Thyroid gland (tissue), 4 donors: ENCODE measurements around the gene AP3S2. TPM values are rescaled to one million over a fixed set of nuclear protein-coding genes. Genes with fewer than 3 reads are reported as not detected.

ENCODE experiments used
- DNase-seq, 2 donors: peaks; one replicate each; pipeline ENCODE4 v3.0.0-alpha.2; 2019
- H3K27ac ChIP-seq, 3 donors: fragments of 200-600 bp; sonication (generic); 1 replicate in 2 of 3; 2 replicates in 1 of 3; pipeline ENCODE4 v1.5.1; 2016 to 2019; ENCODE audit warnings: mild to moderate bottlenecking in 1 of 3, moderate library complexity in 1 of 3
- H3K27me3 ChIP-seq: fragments of 200-600 bp; sonication (generic); one replicate; pipeline ENCODE4 v1.5.1; 2019
- H3K36me3 ChIP-seq, 2 donors: fragments of 200-600 bp; sonication (generic); one replicate each; pipeline ENCODE4 v1.5.1; 2016 to 2019
- H3K4me1 ChIP-seq, 2 donors: fragments of 200-600 bp; sonication (generic); one replicate each; pipeline ENCODE4 v1.5.1; 2017 to 2019
- H3K4me3 ChIP-seq, 3 donors: fragments of 200-600 bp; sonication (generic); replicated peaks in 1 of 3; 1 replicate in 2 of 3; 2 replicates in 1 of 3; pipeline ENCODE4 v1.5.1; 2016; ENCODE audit warnings: mild to moderate bottlenecking in 1 of 3
- H3K9me3 ChIP-seq: fragments of 200-600 bp; sonication (generic); one replicate; pipeline ENCODE4 v1.5.1; 2017
- POLR2A ChIP-seq, 2 donors: fragments of 450-650 bp; IDR thresholded peaks; one replicate each; pipeline ENCODE4 v1.6.1; 2017; ENCODE audit warnings: antibody characterized with exemption in 2 of 2, mild to moderate bottlenecking in 2 of 2, moderate library complexity in 1 of 2
- WGBS, 2 donors: methylation state at CpG; one replicate each; pipeline ENCODE4 v1.1.5; 2017; 5-methylcytosine and 5-hydroxymethylcytosine counted together
- intact Hi-C: fragments of 100-400 bp; cut with DNase I; formaldehyde crosslinking; loops from one replicate; pipeline ENCODE4 v1.15.1; 2023
- total RNA-seq, 4 donors: library from RNA; depleted of rRNA; stranded (reverse); fragments of >200 nt; gene quantifications; one replicate each; pipeline ENCODE4 v1.2.3, GENCODE V29; 2016
- TF ChIP-seq, protein P1 (sequence below), 6 experiments: fragments of 200-600 bp in 3 of 6; fragments of 450-650 bp in 3 of 6; sonication (generic) in 3 of 6; IDR thresholded peaks; one replicate each; pipeline ENCODE4 v1.5.1; 2016 to 2019; ENCODE audit warnings: antibody characterized with exemption in 6 of 6, mild to moderate bottlenecking in 2 of 6, inconsistent platforms in 1 of 6, moderate library complexity in 1 of 6

Gene AP3S2
- total RNA-seq, 4 donors from 2014 or later = 59.6 to 98.6 (median 67.6) TPM

DNA sequence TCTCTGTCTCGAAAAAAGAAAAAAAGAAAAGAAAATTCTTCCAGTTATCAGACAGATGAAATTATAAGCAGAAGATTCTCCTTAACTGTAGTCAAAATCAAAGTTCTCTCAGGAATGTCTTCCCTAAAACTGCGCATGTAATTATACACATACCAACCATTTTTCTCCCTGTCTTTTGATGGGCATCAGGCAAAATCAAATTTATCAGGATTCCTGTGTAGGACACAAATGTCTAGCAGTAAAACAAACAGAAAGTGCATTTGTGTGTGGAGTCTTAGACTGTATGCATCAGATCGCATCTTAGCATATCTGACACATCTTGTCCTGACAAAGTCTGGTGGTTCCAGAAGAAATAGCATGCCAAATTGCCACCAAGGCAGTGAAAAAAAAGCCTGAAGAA lies 22.9 kb upstream of the AP3S2 start:
- Histone ChIP-seq H3K27ac (no peak overlapping the region), H3K36me3 (no peaks in the 10 kb centered on the region), H3K4me1 (peaks cover 4 to 23% of the 10 kb centered on the region in 2 donors), H3K4me3 (no peak overlapping the region), H3K9me3 (no peaks in the 10 kb centered on the region), H3K27me3 (no peaks in the 10 kb centered on the region)
- TF ChIP-seq POLR2A (IDR thresholded peaks at IDR 0.05) = no peak
- TF ChIP-seq, protein P1, sequence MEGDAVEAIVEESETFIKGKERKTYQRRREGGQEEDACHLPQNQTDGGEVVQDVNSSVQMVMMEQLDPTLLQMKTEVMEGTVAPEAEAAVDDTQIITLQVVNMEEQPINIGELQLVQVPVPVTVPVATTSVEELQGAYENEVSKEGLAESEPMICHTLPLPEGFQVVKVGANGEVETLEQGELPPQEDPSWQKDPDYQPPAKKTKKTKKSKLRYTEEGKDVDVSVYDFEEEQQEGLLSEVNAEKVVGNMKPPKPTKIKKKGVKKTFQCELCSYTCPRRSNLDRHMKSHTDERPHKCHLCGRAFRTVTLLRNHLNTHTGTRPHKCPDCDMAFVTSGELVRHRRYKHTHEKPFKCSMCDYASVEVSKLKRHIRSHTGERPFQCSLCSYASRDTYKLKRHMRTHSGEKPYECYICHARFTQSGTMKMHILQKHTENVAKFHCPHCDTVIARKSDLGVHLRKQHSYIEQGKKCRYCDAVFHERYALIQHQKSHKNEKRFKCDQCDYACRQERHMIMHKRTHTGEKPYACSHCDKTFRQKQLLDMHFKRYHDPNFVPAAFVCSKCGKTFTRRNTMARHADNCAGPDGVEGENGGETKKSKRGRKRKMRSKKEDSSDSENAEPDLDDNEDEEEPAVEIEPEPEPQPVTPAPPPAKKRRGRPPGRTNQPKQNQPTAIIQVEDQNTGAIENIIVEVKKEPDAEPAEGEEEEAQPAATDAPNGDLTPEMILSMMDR (IDR thresholded peaks at IDR 0.05) = no peak
- WGBS, 2 donors = 83 to 87% methylated on average over 3 of the region's 3 CpGs
- intact Hi-C loops = loop anchor here (10.0 kb wide), 1 partner anchor 58 kb away; no protein-coding TSS in a partner anchor
- DNase-seq = no peak

DNA sequence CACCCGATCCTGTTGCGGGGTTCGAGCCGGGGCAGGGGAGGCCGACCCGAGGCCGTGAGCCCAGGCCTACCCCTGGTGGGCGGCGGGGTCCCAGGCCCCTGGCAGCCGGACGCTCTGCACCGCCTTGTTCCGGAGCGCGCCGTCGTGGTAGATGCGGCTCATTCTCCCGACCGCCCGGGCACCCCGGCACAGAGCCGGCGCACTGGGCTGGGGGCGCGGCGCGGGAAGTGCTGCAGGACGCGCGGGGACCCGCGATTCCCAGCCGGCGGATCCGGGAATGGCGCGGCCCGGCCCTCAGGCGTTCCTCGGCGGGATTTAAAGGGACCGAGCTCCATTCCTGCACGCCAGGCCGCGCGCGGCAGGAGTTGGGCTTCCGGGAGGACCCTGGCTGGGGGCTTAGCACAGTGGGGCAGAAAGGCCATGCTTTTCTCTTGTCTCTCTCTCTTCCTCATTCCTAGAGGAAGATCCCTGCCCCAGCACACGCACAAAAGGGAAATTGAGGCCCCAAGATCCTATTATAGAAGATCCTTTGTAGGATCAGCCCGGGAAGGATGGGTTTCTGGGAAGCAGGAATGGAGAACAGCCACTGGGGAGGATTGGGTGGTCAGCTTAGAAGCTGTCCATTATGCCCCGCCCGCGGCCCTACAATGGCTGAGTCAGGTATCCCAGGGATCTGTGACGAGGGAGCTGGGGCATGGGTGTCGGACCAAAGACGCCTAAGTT lies 19.0 kb upstream of the AP3S2 start, which contains the start of gene ARPIN:
Gene ARPIN (minus strand): TSS at position 279 of the 723 bp plus-strand sequence. CDS start 117 bp downstream, at position 162.
- peak within 1 kb of the TSS; percentile 37 to 78 (median 44) for H3K27ac ChIP-seq
- TF ChIP-seq, protein P1 (IDR thresholded peaks at IDR 0.05) = no peak
- TF ChIP-seq POLR2A (IDR thresholded peaks at IDR 0.05) = no peak
- H3K27me3 ChIP-seq = no peaks in the 10 kb centered on the region
- H3K4me1 ChIP-seq = peaks cover 4 to 27% of the 10 kb centered on the region in 2 donors
- H3K36me3 ChIP-seq = peaks cover 0 to 3% of the 10 kb centered on the region in 2 donors
- WGBS, 2 donors = 18 to 58% methylated on average over 8 to 23 of the region's 57 CpGs
- H3K4me3 ChIP-seq = peak within 1 kb of the TSS; percentile 69 to 95 (median 80)
- intact Hi-C loops = loop anchor here (10.0 kb wide), 1 partner anchor 62 kb away; no protein-coding TSS in a partner anchor
- peak; percentile 46 to 61 for DNase-seq
- no peaks in the 10 kb centered on the region for H3K9me3 ChIP-seq

DNA sequence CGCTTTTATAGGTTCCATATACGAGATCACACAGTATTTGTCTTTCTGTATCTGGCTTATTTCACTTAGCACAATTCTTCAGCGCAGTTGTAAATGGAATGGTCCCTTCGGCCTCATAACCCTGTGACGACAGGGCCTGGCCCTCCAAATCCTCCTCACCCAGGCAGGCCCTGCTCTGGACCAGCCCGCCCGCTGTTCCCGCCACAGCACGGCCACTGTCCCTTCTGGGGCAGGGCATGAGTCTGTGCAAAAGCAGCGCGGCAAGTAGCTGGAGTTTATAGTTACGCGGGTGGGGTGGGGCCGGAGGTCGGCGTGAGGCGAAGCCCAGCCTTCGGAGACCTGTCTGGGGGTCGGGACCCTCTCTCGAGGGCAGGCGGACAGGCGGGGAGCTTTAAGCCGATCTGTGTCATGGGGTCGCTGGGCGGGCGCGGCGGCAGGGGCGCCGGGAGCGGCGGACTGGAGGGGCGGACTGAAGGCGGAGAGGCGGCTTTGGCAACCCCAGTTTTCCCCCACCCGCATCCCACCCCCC lies 18.4 kb upstream of the AP3S2 start:
- Histone ChIP-seq H3K4me1 (peaks cover 4 to 23% of the 10 kb centered on the region in 2 donors), H3K4me3 (peak overlapping the region; percentile 69 to 95 (median 80)), H3K36me3 (peaks cover 0 to 5% of the 10 kb centered on the region in 2 donors), H3K27ac (peak overlapping the region; percentile 37 to 78 (median 44)), H3K9me3 (no peaks in the 10 kb centered on the region), H3K27me3 (no peaks in the 10 kb centered on the region)
- no peak for TF ChIP-seq POLR2A (IDR thresholded peaks at IDR 0.05)
- TF ChIP-seq, protein P1 (IDR thresholded peaks at IDR 0.05) = no peak
- intact Hi-C loops = loop anchor here (10.0 kb wide), 1 partner anchor 63 kb away; no protein-coding TSS in a partner anchor
- DNase-seq = peak; percentile 45 to 51
- 10 to 11% methylated on average over 9 to 11 of the region's 36 CpGs for WGBS, 2 donors

DNA sequence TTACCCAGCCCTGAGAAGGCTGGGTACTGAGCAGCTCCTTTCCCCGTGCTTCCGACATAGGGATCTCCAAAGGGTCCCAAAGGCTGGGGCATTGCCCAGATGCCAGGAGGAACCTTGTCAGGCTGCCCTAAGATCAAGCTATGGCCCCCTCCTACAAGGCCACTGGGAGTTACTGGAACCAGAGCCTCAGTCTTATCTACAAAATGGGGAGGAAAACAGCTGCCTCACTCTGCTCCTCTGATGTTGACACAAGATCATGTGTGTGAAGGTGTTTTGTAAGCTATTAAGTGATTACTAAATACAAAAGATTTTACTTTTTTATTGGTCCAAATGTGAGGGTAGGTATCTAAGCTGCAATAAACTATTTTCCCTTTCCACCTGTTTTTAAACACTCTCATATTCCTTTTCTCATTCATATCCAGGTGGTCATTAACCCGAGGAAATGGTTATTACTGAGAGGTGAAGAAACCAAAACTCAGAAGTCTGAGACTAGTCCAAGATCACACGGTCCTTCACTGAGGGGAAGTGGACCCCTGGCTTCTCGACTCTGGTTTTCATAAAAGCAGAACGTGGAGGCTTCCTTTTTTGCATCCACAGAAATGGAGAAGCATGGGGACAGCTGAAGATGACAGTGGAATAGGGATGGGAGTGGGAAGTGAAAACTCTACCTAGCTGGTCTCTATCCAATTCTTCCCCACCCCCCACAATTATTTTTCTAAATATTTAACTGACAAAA lies 17.3 kb upstream of the AP3S2 start:
- H3K4me3 ChIP-seq = no peak overlapping the region
- peaks cover 0 to 5% of the 10 kb centered on the region in 2 donors for H3K36me3 ChIP-seq
- 81 to 86% methylated on average over 6 of the region's 6 CpGs for WGBS, 2 donors
- no peak for DNase-seq
- H3K9me3 ChIP-seq = no peaks in the 10 kb centered on the region
- intact Hi-C loops = loop anchor here (10.0 kb wide), 1 partner anchor 64 kb away; no protein-coding TSS in a partner anchor
- no peak overlapping the region for H3K27ac ChIP-seq
- no peaks in the 10 kb centered on the region for H3K27me3 ChIP-seq
- peaks cover 4 to 15% of the 10 kb centered on the region in 2 donors for H3K4me1 ChIP-seq
- TF ChIP-seq, protein P1 (IDR thresholded peaks at IDR 0.05) = no peak
- TF ChIP-seq POLR2A (IDR thresholded peaks at IDR 0.05) = no peak
